GM12801 (cell line): ENCODE measurements around the gene DENND1A.

Experiments used
- CTCF ChIP-seq: IDR thresholded peaks from one replicate; pipeline ENCODE4 v1.5.1; 2011; ENCODE audit warnings: control low read depth; ENCODE audit not compliant: insufficient read length; ENCODE audit errors: extremely low read depth

DENND1A gene

GRCh38 chr9:123486431-123486830 is 443.5 kb downstream of the DENND1A start:
- no peak for TF ChIP-seq CTCF

GRCh38 chr9:123485216-123485615 is 444.7 kb downstream of the DENND1A start:
- TF ChIP-seq CTCF: no peak

GRCh38 chr9:123484130-123484529 is 445.8 kb downstream of the DENND1A start:
- no peak for TF ChIP-seq CTCF

GRCh38 chr9:123483191-123483803 is 446.6 kb downstream of the DENND1A start:
- TF ChIP-seq CTCF: no peak

GRCh38 chr9:123482295-123482968 is 447.5 kb downstream of the DENND1A start:
- no peak for TF ChIP-seq CTCF

GRCh38 chr9:123481209-123481865 is 448.6 kb downstream of the DENND1A start:
- no peak for TF ChIP-seq CTCF

GRCh38 chr9:123480791-123481190 is 449.1 kb downstream of the DENND1A start:
- no peak for TF ChIP-seq CTCF
